HEK293 (cell line): ENCODE data around the gene DUSP22.

Experiments
- CTCF ChIA-PET: fragments of 350-600 bp; formaldehyde crosslinking; extraction: SDS; loops from one replicate; lab custom pipeline; 2021; ENCODE audit warnings: antibody characterized with exemption; lab: Yijun Ruan, JAX
- POLR2A ChIA-PET: fragments of 300-600 bp; formaldehyde crosslinking; extraction: SDS; loops from one replicate; lab custom pipeline; 2020; ENCODE audit warnings: antibody characterized with exemption, inconsistent platforms; lab: Yijun Ruan, JAX
- H3K27ac ChIP-seq: fragments of 200-500 bp; sonication (Bioruptor generic); 2 replicates; pipeline ENCODE4 v1.5.1; 2014; ENCODE audit warnings: low read depth, low read length, control low read depth, inconsistent platforms; ENCODE audit errors: extremely low read depth
- H3K36me3 ChIP-seq, 2 experiments: fragments of 200-500 bp in 1 of 2; sonication (Bioruptor generic) in 1 of 2; 1 replicate in 1 of 2; 2 replicates in 1 of 2; pipeline ENCODE4 v1.5.1; 2014 to 2017; ENCODE audit warnings: inconsistent platforms in 2 of 2, low read length in 2 of 2; ENCODE audit not compliant: control insufficient read depth in 2 of 2, insufficient read depth in 1 of 2
- H3K4me1 ChIP-seq: fragments of 200-500 bp; sonication (Bioruptor generic); 2 replicates; pipeline ENCODE4 v1.5.1; 2014; ENCODE audit warnings: mild to moderate bottlenecking, low read length, inconsistent platforms; ENCODE audit not compliant: control insufficient read depth, insufficient read depth
- H3K4me3 ChIP-seq: 2 replicates; pipeline ENCODE4 v1.5.1; 2011; ENCODE audit warnings: low read depth, mild to moderate bottlenecking, control low read depth, low read length, moderate library complexity
- H3K9me3 ChIP-seq: fragments of 200-500 bp; sonication (Bioruptor generic); 2 replicates; pipeline ENCODE4 v1.5.1; 2014; ENCODE audit warnings: low read depth, low read length, inconsistent platforms; ENCODE audit not compliant: control insufficient read depth, insufficient read depth
- BCL11B ChIP-seq: fragments of 450-650 bp; formaldehyde crosslinking; IDR thresholded peaks from 2 replicates; pipeline ENCODE4 v1.5.1; 2016; ENCODE audit warnings: low read depth, missing biosample characterization, missing genetic modification characterization
- EGR2 ChIP-seq: fragments of 450-650 bp; formaldehyde crosslinking; IDR thresholded peaks from 2 replicates; pipeline ENCODE4 v1.5.1; 2016; ENCODE audit warnings: low read depth, missing biosample characterization, missing genetic modification characterization
- TRIM28 ChIP-seq: IDR thresholded peaks from 2 replicates; pipeline ENCODE4 v1.6.1; 2011; ENCODE audit warnings: low read length, control low read depth, borderline replicate concordance
- ZFP3 ChIP-seq: fragments of 450-650 bp; formaldehyde crosslinking; IDR thresholded peaks from 2 replicates; pipeline ENCODE4 v1.5.1; 2016; ENCODE audit warnings: low read depth, missing biosample characterization, missing genetic modification characterization
- ZNF138 ChIP-seq: fragments of 450-650 bp; formaldehyde crosslinking; IDR thresholded peaks from 2 replicates; pipeline ENCODE4 v1.5.1; 2016; ENCODE audit warnings: missing biosample characterization, missing genetic modification characterization, borderline replicate concordance
- ZNF157 ChIP-seq: fragments of 450-650 bp; formaldehyde crosslinking; IDR thresholded peaks from 2 replicates; pipeline ENCODE4 v1.5.1; 2016; ENCODE audit warnings: missing biosample characterization, missing genetic modification characterization
- ZNF202 ChIP-seq: fragments of 450-650 bp; formaldehyde crosslinking; IDR thresholded peaks from 2 replicates; pipeline ENCODE4 v1.5.1; 2016; ENCODE audit warnings: missing biosample characterization, missing genetic modification characterization, borderline replicate concordance
- ZNF266 ChIP-seq: fragments of 450-650 bp; formaldehyde crosslinking; IDR thresholded peaks from 2 replicates; pipeline ENCODE4 v1.5.1; 2016; ENCODE audit warnings: missing biosample characterization, missing genetic modification characterization, low read depth
- ZNF280C ChIP-seq: fragments of 450-650 bp; formaldehyde crosslinking; IDR thresholded peaks from 2 replicates; pipeline ENCODE4 v1.5.1; 2016; ENCODE audit warnings: missing biosample characterization, missing genetic modification characterization
- ZNF302 ChIP-seq: fragments of 450-650 bp; formaldehyde crosslinking; IDR thresholded peaks from 2 replicates; pipeline ENCODE4 v1.5.1; 2016; ENCODE audit warnings: missing biosample characterization, missing genetic modification characterization, low read depth
- ZNF335 ChIP-seq: fragments of 450-650 bp; formaldehyde crosslinking; conservative IDR thresholded peaks from 2 replicates; pipeline ENCODE4 v1.5.1; 2016; ENCODE audit warnings: missing biosample characterization, missing genetic modification characterization
- ZNF341 ChIP-seq: fragments of 450-650 bp; formaldehyde crosslinking; IDR thresholded peaks from 2 replicates; pipeline ENCODE4; 2016; ENCODE audit warnings: low read depth, missing biosample characterization, missing genetic modification characterization
- ZNF549 ChIP-seq: fragments of 450-650 bp; IDR thresholded peaks from 2 replicates; pipeline ENCODE4 v1.5.1; 2018; ENCODE audit warnings: missing biosample characterization, missing genetic modification characterization, mild to moderate bottlenecking, inconsistent platforms, moderate library complexity
- ZNF555 ChIP-seq: fragments of 450-650 bp; formaldehyde crosslinking; conservative IDR thresholded peaks from 2 replicates; pipeline ENCODE4 v1.5.1; 2017; ENCODE audit warnings: missing biosample characterization, mild to moderate bottlenecking, missing genetic modification characterization, inconsistent platforms
- ZNF558 ChIP-seq: fragments of 450-650 bp; formaldehyde crosslinking; IDR thresholded peaks from 2 replicates; pipeline ENCODE4 v1.5.1; 2016; ENCODE audit warnings: missing biosample characterization, missing genetic modification characterization
- ZNF561 ChIP-seq: fragments of 450-650 bp; IDR thresholded peaks from 2 replicates; pipeline ENCODE4 v1.5.1; 2018; ENCODE audit warnings: missing biosample characterization, missing genetic modification characterization, borderline replicate concordance
- ZNF585B ChIP-seq: fragments of 450-650 bp; formaldehyde crosslinking; IDR thresholded peaks from 2 replicates; pipeline ENCODE4 v1.5.1; 2016; ENCODE audit warnings: missing biosample characterization, missing genetic modification characterization
- ZNF610 ChIP-seq: fragments of 450-650 bp; formaldehyde crosslinking; IDR thresholded peaks from 2 replicates; pipeline ENCODE4 v1.5.1; 2016; ENCODE audit warnings: missing biosample characterization, missing genetic modification characterization, borderline replicate concordance
- ZNF623 ChIP-seq: fragments of 450-650 bp; formaldehyde crosslinking; IDR thresholded peaks from 2 replicates; pipeline ENCODE4 v1.5.1; 2016; ENCODE audit warnings: missing biosample characterization, missing genetic modification characterization
- ZNF626 ChIP-seq: fragments of 450-650 bp; sonication (Bioruptor Pico); formaldehyde crosslinking; IDR thresholded peaks from 2 replicates; pipeline ENCODE4 v1.5.1; 2018; ENCODE audit warnings: missing biosample characterization, missing genetic modification characterization, inconsistent platforms
- ZNF654 ChIP-seq: fragments of 450-650 bp; formaldehyde crosslinking; IDR thresholded peaks from 2 replicates; pipeline ENCODE4 v1.5.1; 2016; ENCODE audit warnings: low read depth, missing biosample characterization, missing genetic modification characterization
- TF ChIP-seq, protein P1 (sequence below): fragments of 450-650 bp; formaldehyde crosslinking; IDR thresholded peaks from 2 replicates; pipeline ENCODE4 v1.5.1; 2016; ENCODE audit warnings: missing biosample characterization, missing genetic modification characterization
- TF ChIP-seq, protein P2 (sequence below): fragments of 450-650 bp; formaldehyde crosslinking; IDR thresholded peaks from 2 replicates; pipeline ENCODE4 v1.5.1; 2016; ENCODE audit warnings: missing biosample characterization, missing genetic modification characterization

DUSP22 gene

GRCh38 chr6:323730-324088 lies 31.4 kb downstream of the DUSP22 start:
- TF ChIP-seq ZNF585B (no peak), BCL11B (tag by site-specific recombination) (no peak)
- no peaks in the 10 kb centered on the region for H3K9me3 ChIP-seq
- 0 out of 2 replicates have a peak, but pooled peaks cover 4% of the 10 kb centered on the region for H3K4me1 ChIP-seq
- H3K27ac ChIP-seq: no peak overlapping the region
- ChIA-PET POLR2A (no interaction called here), CTCF (interaction anchor here (0.9 to 2.3 kb wide), 3 partner anchors 10 to 12 kb away, joined by 3 to 15 read pairs (median 12); no protein-coding TSS in a partner anchor)
- H3K36me3 ChIP-seq: no peaks in the 10 kb centered on the region
- H3K4me3 ChIP-seq: no peak overlapping the region

GRCh38 chr6:324116-324728 lies 31.9 kb downstream of the DUSP22 start:
- H3K27ac ChIP-seq: no peak overlapping the region
- TF ChIP-seq ZNF341 (tag by site-specific recombination) (peak; percentile 90), EGR2 (tag by site-specific recombination) (peak; percentile 33; the same call in 1 of the 2 replicates), ZNF561 (tag by site-specific recombination) (no peak)
- 0 out of 2 replicates have a peak, but pooled peaks cover 4% of the 10 kb centered on the region for H3K4me1 ChIP-seq
- ChIA-PET POLR2A (no interaction called here), CTCF (interaction anchor here (0.6 to 2.3 kb wide), 5 partner anchors 9 to 559 kb away, joined by 3 to 15 read pairs (median 3); no protein-coding TSS in a partner anchor)
- H3K4me3 ChIP-seq: no peak overlapping the region
- H3K36me3 ChIP-seq: no peaks in the 10 kb centered on the region
- no peaks in the 10 kb centered on the region for H3K9me3 ChIP-seq

GRCh38 chr6:324729-325125 lies 32.4 kb downstream of the DUSP22 start:
- POLR2A ChIA-PET: no interaction called here
- H3K27ac ChIP-seq: no peak overlapping the region
- no peaks in the 10 kb centered on the region for H3K36me3 ChIP-seq
- H3K9me3 ChIP-seq: no peaks in the 10 kb centered on the region
- TF ChIP-seq ZNF555 (tag by site-specific recombination): no peak
- TF ChIP-seq ZNF335: no peak
- no peak for TF ChIP-seq ZNF626 (tag by site-specific recombination)
- TF ChIP-seq ZNF610: no peak
- TF ChIP-seq ZNF302 (tag by site-specific recombination): no peak
- TF ChIP-seq ZNF558: no peak
- no peak for TF ChIP-seq ZNF623
- TF ChIP-seq, protein P1, sequence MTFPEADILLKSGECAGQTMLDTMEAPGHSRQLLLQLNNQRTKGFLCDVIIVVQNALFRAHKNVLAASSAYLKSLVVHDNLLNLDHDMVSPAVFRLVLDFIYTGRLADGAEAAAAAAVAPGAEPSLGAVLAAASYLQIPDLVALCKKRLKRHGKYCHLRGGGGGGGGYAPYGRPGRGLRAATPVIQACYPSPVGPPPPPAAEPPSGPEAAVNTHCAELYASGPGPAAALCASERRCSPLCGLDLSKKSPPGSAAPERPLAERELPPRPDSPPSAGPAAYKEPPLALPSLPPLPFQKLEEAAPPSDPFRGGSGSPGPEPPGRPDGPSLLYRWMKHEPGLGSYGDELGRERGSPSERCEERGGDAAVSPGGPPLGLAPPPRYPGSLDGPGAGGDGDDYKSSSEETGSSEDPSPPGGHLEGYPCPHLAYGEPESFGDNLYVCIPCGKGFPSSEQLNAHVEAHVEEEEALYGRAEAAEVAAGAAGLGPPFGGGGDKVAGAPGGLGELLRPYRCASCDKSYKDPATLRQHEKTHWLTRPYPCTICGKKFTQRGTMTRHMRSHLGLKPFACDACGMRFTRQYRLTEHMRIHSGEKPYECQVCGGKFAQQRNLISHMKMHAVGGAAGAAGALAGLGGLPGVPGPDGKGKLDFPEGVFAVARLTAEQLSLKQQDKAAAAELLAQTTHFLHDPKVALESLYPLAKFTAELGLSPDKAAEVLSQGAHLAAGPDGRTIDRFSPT: no peak
- TF ChIP-seq, protein P2, sequence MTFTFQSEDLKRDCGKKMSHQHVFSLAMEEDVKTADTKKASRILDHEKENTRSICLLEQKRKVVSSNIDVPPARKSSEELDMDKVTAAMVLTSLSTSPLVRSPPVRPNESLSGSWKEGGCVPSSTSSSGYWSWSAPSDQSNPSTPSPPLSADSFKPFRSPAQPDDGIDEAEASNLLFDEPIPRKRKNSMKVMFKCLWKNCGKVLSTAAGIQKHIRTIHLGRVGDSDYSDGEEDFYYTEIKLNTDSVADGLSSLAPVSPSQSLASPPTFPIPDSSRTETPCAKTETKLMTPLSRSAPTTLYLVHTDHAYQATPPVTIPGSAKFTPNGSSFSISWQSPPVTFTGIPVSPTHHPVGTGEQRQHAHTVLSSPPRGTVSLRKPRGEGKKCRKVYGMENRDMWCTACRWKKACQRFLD (tag by site-specific recombination): no peak
- no peak for TF ChIP-seq ZNF549 (tag by site-specific recombination)
- no peak for TF ChIP-seq ZNF654 (tag by site-specific recombination)
- no peak for TF ChIP-seq ZNF280C
- no peak for TF ChIP-seq ZFP3 (tag by site-specific recombination)
- TF ChIP-seq ZNF266 (tag by site-specific recombination): no peak
- no peak for TF ChIP-seq TRIM28
- TF ChIP-seq ZNF157 (tag by site-specific recombination): no peak
- no peak for TF ChIP-seq ZNF202
- TF ChIP-seq ZNF138 (tag by site-specific recombination): no peak
- no peak overlapping the region for H3K4me3 ChIP-seq
- CTCF ChIA-PET: interaction anchor here (0.6 to 1.2 kb wide), 3 partner anchors 9 to 558 kb away, joined by 3 to 5 read pairs (median 3); no protein-coding TSS in a partner anchor
- H3K4me1 ChIP-seq: peaks cover 5% of the 10 kb centered on the region
